ENCODE measurements around the gene TRIM29.

- no peak for TF ChIP-seq CTCF (conservative IDR thresholded peaks at IDR 0.05; ENCODE audit: low read depth, low read length)
- TF ChIP-seq EZH2 (IDR thresholded peaks at IDR 0.05; ENCODE audit: low read length, unreplicated experiment): no peak
Observed at GRCh38 chr11:120186456-120186773, 48.5 kb upstream of the TRIM29 start.

Data from PC-3 (cell line).